ENCODE results near the gene PSMB7.

DNA sequence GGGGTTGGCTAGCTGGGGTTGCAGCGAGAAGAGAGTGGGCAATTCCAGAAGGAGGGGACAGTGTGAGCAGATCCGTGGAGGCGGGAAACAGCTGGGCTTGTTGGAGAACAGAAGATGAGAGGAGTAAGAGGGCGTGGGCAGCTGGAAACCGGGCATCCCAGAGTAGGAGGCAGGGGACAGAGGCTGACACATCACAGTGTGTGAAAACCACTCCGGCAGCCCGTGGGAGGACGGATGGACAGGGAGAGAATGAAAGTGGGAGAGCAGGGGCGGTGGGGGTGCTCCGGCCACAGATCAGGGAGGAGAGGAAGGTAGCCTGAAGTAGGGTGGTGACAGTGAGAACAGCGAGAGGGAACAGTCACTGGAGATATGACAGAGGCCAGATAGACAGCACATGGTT, 8.3 kb upstream of the PSMB7 start:
- TF ChIP-seq POLR2AphosphoS5 (IDR thresholded peaks at IDR 0.05; ENCODE audit: borderline replicate concordance, low read depth, low read length) (no peak), FOXP2 (optimal IDR thresholded peaks at IDR 0.05; ENCODE audit: control extremely low read depth, extremely low read length, insufficient read depth) (no peak), EZH2 (IDR thresholded peaks at IDR 0.05) (no peak)

Measured in SK-N-MC (cell line).